Limb (tissue), 2 donors: Measurements from ENCODE around the gene OVOL3.

Experiments
- DNase-seq, 2 donors: peaks; one replicate each; pipeline ENCODE4 v3.0.0-alpha.2; 2016; ENCODE audit errors: extremely low spot score in 2 of 2

OVOL3 gene

GRCh38 chr19:36100476-36100875, 10.5 kb upstream of the OVOL3 start:
- DNase-seq: no peak

GRCh38 chr19:36101550-36102327, 9.2 kb upstream of the OVOL3 start:
- DNase-seq: no peak

DNA sequence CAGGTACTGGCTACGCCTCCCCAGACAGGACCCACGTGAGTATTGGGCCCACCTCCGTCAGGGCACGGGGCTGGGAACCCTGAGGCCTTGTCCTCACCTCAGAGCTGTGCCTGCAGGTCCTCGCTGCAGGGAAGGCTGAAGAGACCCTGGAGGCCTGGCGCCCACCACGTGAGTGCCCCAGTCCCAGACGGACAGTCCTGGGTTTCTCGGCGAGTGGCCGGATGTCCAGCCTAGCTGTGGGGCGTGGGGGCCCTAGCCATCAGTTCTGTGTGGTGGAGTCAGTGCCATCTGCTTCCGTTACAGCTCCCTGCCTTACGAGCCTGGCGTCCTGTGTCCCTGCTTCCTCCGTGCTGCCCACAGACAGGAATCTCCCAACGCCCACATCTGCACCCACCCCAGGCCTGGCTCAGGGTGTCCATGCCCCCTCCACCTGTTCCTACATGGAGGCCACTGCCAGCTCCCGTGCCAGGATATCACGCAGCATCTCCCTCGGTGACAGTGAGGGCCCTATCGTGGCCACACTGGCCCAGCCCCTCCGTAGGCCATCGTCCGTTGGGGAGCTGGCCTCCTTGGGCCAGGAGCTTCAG, 7.8 kb upstream of the OVOL3 start:
- no peak for DNase-seq

GRCh38 chr19:36103842-36104552, 6.9 kb upstream of the OVOL3 start:
- no peak for DNase-seq

DNA sequence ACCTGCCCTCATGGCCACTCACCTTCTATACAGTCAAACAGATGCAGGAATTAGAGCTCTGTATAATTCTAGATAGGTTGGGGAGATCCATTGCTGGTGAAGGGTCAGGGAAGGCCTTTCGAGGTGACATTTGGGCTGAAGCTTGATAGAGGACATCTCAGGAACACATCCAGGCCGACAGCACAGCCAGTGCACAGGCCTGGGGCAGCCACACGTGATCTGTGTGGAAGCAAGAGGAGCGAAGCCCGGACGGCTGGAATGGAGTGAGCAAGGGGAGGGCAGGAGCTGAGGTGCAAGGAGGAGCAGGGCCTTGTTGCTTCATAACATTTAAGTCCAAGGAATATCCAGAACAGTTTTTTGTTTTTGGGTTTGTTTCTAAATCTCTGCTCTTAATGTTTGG, 4.5 kb upstream of the OVOL3 start:
- DNase-seq: no peak

- no peak for DNase-seq
Observed at GRCh38 chr19:36106991-36107390, 4.0 kb upstream of the OVOL3 start.

DNA sequence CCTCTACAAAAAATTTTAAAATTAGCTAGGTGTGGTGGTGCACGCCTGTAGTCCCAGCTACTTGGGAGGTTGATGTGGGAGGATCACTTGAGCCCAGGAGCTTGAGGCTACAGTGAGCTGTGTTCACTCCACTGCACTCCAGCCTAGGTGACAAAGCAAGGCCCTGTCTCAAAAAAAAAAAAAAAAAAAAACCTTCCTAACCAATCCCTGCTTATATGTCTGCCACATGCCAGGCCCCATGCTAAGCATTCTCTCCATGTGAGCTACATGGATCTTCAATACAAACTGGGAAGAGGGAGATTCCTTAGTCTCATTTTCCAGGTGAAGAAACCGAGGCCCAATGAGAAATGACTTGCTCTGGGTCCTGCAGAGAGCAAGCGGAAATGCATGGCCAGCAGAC, 2.3 kb upstream of the OVOL3 start:
- DNase-seq: no peak

GRCh38 chr19:36111200-36111539, 227 bp downstream of the OVOL3 start:
- DNase-seq: no peak

DNA sequence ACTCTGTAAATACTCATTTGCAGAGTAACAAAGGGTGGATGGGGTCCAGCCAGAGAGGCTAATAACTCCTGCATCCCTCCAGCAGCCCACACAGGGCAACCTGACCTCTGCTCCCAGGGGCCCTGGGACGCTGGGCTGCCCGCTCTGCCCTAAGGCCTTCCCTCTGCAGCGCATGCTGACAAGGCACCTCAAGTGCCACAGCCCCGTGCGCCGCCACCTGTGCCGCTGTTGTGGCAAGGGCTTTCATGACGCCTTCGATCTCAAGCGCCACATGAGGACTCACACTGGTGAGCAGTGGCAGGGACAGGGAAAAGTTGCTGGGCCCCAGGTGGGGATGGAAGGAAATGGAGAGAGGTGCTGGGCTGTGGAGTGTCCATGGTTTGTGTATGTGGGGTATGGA, 1.7 kb downstream of the OVOL3 start:
- no peak for DNase-seq

DNA sequence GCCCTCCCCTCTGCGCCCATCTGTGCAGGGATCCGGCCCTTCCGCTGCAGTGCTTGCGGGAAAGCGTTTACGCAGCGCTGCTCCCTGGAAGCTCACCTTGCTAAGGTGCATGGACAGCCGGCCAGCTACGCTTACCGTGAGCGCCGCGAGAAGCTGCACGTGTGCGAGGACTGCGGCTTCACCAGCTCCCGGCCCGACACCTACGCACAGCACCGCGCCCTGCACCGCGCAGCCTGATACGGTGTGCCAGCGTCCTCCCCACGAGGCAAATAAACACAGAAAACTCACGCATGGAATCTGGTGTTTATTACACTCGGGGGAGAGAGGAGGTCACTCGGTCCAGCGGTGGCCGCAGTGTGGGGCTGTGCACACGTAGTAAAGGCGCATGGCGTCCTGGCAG, 2.5 kb downstream of the OVOL3 start:
- no peak for DNase-seq

GRCh38 chr19:36113894-36114720, 3.2 kb downstream of the OVOL3 start:
- no peak for DNase-seq

GRCh38 chr19:36114721-36115452, 3.9 kb downstream of the OVOL3 start, which contains the start of gene POLR2I:
TSS of gene POLR2I (minus strand) at chr19:36114875. CDS start at chr19:36114856, 19 bp downstream.
- DNase-seq: peak; percentile 99 to 100

DNA sequence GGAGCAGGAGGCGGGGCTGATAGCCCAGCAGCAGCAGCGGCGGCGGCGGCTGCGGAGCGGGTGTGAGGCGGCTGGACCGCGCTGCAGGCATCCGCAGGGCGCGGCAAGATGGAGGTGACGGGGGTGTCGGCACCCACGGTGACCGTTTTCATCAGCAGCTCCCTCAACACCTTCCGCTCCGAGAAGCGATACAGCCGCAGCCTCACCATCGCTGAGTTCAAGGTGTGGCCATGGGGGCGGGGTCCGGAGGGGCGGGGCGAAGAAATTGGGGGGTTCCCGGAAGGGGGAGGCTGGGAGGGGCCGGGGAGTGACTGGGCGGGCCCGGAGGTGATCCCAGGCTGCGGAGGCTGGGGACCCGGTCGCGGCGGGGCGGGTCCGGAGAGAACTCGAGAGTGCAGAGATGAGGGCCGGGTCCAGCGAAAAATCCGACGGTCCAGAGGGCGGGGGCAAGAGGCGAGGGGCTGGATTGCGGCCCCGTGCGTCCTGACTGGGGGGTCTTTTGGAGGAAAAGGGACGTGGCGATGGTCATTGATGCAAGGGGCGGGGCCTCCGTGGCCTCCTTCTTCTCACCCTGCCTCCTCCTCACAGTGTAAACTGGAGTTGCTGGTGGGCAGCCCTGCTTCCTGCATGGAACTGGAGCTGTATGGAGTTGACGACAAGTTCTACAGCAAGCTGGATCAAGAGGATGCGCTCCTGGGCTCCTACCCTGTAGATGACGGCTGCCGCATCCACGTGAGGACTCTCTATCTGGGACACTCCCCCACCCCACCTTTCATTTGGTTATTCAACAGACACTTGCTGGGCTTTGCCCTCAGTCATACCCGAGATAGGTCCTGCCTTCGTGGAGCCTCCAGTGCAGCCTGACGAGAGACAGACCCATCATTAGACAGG, 4.8 kb downstream of the OVOL3 start, which contains the start of gene TBCB:
TSS of gene TBCB (plus strand) at position 16 of the 891 bp plus-strand sequence. CDS start at position 109, 93 bp downstream.
- DNase-seq: no peak

DNA sequence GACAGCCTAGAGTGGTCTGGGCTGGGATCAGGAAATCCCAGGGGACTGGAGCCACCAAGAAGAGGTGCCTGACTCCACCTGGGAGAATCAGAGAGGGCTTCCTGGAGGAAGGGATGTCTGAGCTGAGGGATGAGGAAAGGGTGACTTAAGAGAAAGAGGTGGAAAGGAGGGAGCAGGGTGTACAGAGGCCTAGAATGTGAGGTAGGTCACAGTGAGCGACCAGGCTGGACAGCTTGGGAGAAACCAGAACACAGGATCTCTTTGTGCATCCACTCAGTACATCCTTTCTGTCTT, 5.3 kb downstream of the OVOL3 start:
- DNase-seq: no peak

- no peak for DNase-seq
Observed at GRCh38 chr19:36120092-36120983, 9.4 kb downstream of the OVOL3 start.

DNA sequence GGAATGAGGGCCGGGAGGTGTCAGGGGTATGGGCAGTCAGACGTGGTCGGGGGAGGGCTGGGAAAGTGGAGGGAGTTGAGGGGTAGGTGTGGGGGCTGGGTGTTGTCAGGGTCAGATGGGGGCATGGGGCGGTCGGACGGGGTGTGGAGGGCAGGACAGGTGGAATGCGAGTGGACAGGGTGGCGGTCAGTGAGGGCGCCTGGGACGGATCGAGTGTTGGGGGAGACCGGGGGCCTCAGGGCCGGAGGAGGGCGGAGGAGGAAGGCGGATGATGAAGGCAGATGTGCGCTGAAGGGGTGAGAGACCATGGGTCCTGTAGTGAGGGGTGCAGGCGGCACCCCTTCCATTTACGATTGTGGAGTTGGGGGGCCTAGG, 10.0 kb downstream of the OVOL3 start:
- DNase-seq: no peak

- no peak for DNase-seq
Observed at GRCh38 chr19:36121486-36122124, 10.7 kb downstream of the OVOL3 start.

DNA sequence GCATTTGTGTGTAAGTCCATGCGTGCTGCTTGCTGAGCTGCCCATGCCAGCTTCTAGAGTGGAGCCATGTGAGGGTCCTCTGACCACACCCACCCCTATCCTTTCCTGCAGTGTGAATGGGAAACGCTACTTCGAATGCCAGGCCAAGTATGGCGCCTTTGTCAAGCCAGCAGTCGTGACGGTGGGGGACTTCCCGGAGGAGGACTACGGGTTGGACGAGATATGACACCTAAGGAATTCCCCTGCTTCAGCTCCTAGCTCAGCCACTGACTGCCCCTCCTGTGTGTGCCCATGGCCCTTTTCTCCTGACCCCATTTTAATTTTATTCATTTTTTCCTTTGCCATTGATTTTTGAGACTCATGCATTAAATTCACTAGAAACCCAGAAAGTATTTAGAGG, 14.6 kb downstream of the OVOL3 start:
- DNase-seq: no peak

DNA sequence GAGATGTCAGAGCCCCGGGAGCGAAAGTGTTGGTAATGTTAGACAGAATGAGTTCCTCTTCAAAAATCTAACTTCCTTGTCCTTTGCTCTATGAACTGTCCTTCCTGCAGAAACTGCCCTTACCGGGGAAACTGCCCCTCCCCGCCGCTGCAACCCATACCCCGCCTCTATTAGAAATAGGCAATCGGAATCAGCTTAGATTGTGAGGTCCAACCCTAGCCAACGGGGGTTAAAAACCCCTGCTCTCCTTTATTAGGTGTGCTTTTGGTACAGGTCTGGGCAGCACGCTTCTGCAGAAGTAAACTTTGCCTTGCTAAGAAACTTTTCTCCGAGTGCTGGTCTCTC, 17.4 kb downstream of the OVOL3 start:
- no peak for DNase-seq
